ENCODE measurements around the gene PDZD4. TPM values are rescaled to one million over a fixed set of nuclear protein-coding genes. Genes with fewer than 3 reads are reported as not detected.

PDZD4 gene
- polyA plus RNA-seq, 3 donors, result 0.11 TPM; not detected in 2

DNA sequence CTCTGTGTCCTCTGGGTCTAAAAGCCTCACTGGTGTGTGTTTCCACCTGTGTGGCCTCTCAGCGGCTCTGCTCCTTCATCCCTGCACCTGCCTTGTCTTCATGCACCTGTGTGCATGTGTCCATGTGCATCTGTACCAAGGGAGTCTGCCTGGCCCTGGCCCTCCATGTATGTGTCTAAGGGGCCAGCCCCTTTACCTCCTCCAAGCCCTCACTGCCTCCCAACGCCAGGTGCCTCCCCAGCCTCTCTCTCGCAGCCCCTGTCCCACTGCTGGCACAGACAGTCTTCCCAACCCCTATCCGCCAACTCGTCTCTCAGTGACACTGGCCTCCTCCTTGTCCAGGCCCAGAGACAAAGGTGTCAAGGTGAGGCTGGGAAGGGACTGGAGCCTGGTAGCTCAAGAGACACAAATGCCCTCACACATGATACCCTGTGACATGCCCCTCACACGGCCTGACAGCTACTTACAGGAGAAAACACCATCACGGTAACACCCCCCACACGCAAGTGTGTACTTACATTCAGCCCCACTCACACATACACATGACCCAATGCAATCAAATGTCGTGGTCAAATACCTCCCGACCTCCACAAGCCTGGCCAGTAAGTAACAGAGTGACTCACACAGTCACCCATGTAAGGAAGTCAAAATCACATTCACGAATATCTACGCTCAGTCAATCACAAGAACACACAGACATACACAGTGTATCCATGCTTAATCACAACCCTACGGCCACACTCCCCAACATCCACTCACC is 44.2 kb upstream of the PDZD4 start:
- Histone ChIP-seq H3K79me2 (ENCODE audit: insufficient read depth, low read length) (no peaks in the 10 kb centered on the region), H2AFZ (ENCODE audit: insufficient read depth, low read depth, low read length, poor library complexity, severe bottlenecking) (no peak overlapping the region), H3K36me3 (replicated peaks in 1 of 2; ENCODE audit: control insufficient read depth in 1 of 2, insufficient read depth in 2 of 2, low read length in 2 of 2) (no peaks in the 10 kb centered on the region), H3K9me3 (replicated peaks in 1 of 2; ENCODE audit: control insufficient read depth in 1 of 2, insufficient read depth in 1 of 2, low read length in 2 of 2) (peaks cover 0 to 4% of the 10 kb centered on the region in 2 donors), H3K27me3 (ENCODE audit: control insufficient read depth in 2 of 2, insufficient read depth in 2 of 2, low read length in 2 of 2) (peaks cover 4% of the 10 kb centered on the region in 2 donors), H3K27ac (ENCODE audit: low read depth in 1 of 2, low read length in 2 of 2) (no peak overlapping the region), H4K20me1 (ENCODE audit: insufficient read depth, low read length) (no peaks in the 10 kb centered on the region), H3K9ac (ENCODE audit: insufficient read depth, low read length, poor library complexity, severe bottlenecking) (no peak overlapping the region), H3K4me2 (replicated peaks; ENCODE audit: extremely low read depth, low read length, poor library complexity, severe bottlenecking) (no peak overlapping the region), H3K4me3 (replicated peaks in 1 of 3; ENCODE audit: low read depth in 2 of 3, low read length in 3 of 3) (no peak overlapping the region), H3K4me1 (ENCODE audit: control insufficient read depth in 1 of 2, insufficient read depth in 2 of 2, low read length in 2 of 2) (no peaks in the 10 kb centered on the region)
- no peak for DNase-seq
- H3K9me3 Mint-ChIP-seq, result peaks cover 0 to 5% (median 1%) of the 10 kb centered on the region in 7 donors
- H3K27ac Mint-ChIP-seq, result no peak overlapping the region
- TF ChIP-seq, protein P1, sequence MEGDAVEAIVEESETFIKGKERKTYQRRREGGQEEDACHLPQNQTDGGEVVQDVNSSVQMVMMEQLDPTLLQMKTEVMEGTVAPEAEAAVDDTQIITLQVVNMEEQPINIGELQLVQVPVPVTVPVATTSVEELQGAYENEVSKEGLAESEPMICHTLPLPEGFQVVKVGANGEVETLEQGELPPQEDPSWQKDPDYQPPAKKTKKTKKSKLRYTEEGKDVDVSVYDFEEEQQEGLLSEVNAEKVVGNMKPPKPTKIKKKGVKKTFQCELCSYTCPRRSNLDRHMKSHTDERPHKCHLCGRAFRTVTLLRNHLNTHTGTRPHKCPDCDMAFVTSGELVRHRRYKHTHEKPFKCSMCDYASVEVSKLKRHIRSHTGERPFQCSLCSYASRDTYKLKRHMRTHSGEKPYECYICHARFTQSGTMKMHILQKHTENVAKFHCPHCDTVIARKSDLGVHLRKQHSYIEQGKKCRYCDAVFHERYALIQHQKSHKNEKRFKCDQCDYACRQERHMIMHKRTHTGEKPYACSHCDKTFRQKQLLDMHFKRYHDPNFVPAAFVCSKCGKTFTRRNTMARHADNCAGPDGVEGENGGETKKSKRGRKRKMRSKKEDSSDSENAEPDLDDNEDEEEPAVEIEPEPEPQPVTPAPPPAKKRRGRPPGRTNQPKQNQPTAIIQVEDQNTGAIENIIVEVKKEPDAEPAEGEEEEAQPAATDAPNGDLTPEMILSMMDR (IDR thresholded peaks at IDR 0.05), result no peak
- intact Hi-C loops (cut with micrococcal nuclease), result no loop called here
- H3K4me1 Mint-ChIP-seq, result peaks cover 2% of the 10 kb centered on the region
- H3K27me3 Mint-ChIP-seq (ENCODE audit: low read depth in 3 of 3), result peaks cover 26 to 60% (median 50%) of the 10 kb centered on the region in 3 donors
- 82% methylated on average over 9 of the region's 13 CpGs for WGBS (ENCODE audit: insufficient coverage)
- peak overlapping the region in 1 of 2 donors; percentile 57 for H3K4me3 Mint-ChIP-seq
- no peaks in the 10 kb centered on the region for H3K36me3 Mint-ChIP-seq

- no peaks in the 10 kb centered on the region for H3K36me3 ChIP-seq (replicated peaks in 1 of 2; ENCODE audit: control insufficient read depth in 1 of 2, insufficient read depth in 2 of 2, low read length in 2 of 2)
- peaks cover 2 to 3% of the 10 kb centered on the region in 2 donors for H3K27me3 ChIP-seq (ENCODE audit: control insufficient read depth in 2 of 2, insufficient read depth in 2 of 2, low read length in 2 of 2)
- WGBS (ENCODE audit: insufficient coverage), result no CpG with 5 or more reads among the region's 3 CpGs
- no peak overlapping the region for H3K27ac Mint-ChIP-seq
- peaks cover 0 to 3% of the 10 kb centered on the region in 2 donors for H3K9me3 ChIP-seq (replicated peaks in 1 of 2; ENCODE audit: control insufficient read depth in 1 of 2, insufficient read depth in 1 of 2, low read length in 2 of 2)
- H3K79me2 ChIP-seq (ENCODE audit: insufficient read depth, low read length), result no peaks in the 10 kb centered on the region
- H3K9me3 Mint-ChIP-seq, result peaks cover 0 to 5% (median under 1%) of the 10 kb centered on the region in 7 donors
- H3K36me3 Mint-ChIP-seq, result no peaks in the 10 kb centered on the region
- no peak overlapping the region for H3K4me2 ChIP-seq (replicated peaks; ENCODE audit: extremely low read depth, low read length, poor library complexity, severe bottlenecking)
- peak overlapping the region in 1 of 2 donors; percentile 7 for H3K4me3 Mint-ChIP-seq
- no peak overlapping the region for H3K27ac ChIP-seq (ENCODE audit: low read depth in 1 of 2, low read length in 2 of 2)
- intact Hi-C loops (cut with micrococcal nuclease), result no loop called here
- no peak for DNase-seq
- H2AFZ ChIP-seq (ENCODE audit: insufficient read depth, low read depth, low read length, poor library complexity, severe bottlenecking), result no peak overlapping the region
- H3K9ac ChIP-seq (ENCODE audit: insufficient read depth, low read length, poor library complexity, severe bottlenecking), result no peak overlapping the region
- TF ChIP-seq, protein P1 (IDR thresholded peaks at IDR 0.05), result no peak
- H4K20me1 ChIP-seq (ENCODE audit: insufficient read depth, low read length), result no peaks in the 10 kb centered on the region
- H3K4me3 ChIP-seq (replicated peaks in 1 of 3; ENCODE audit: low read depth in 2 of 3, low read length in 3 of 3), result no peak overlapping the region
- H3K4me1 ChIP-seq (ENCODE audit: control insufficient read depth in 1 of 2, insufficient read depth in 2 of 2, low read length in 2 of 2), result no peaks in the 10 kb centered on the region
- peaks cover 2% of the 10 kb centered on the region for H3K4me1 Mint-ChIP-seq
- peaks cover 21 to 58% (median 45%) of the 10 kb centered on the region in 3 donors for H3K27me3 Mint-ChIP-seq (ENCODE audit: low read depth in 3 of 3)
These were observed 43.7 kb upstream of the PDZD4 start for GRCh38 chrX:153874085-153874365.
